ENCODE results near the gene SLC35A4.

- no peak for TF ChIP-seq CTCF (IDR thresholded peaks at IDR 0.05)
- TF ChIP-seq POLR2A (IDR thresholded peaks at IDR 0.05) = no peak
These were observed 6.7 kb upstream of the SLC35A4 start for GRCh38 chr5:140557965-140558364.

Measured in prostate gland (tissue), 2 donors.